HL-60/S4 treated with retinoic acid at 250 ng/mL for 4 days and 3 days (cell line): ENCODE data around the gene CST6.

Source experiments
- in situ Hi-C: fragments of 300-500 bp; cut with MboI; formaldehyde crosslinking; loops from 2 replicates; pipeline ENCODE4 v1.7.0; 2022; ENCODE audit warnings: low sequenced_read_pairs

Gene CST6

GRCh38 chr11:66042996-66043906, 31.4 kb downstream of the CST6 start:
- in situ Hi-C loops, result no loop called here

GRCh38 chr11:66044757-66045156, 32.9 kb downstream of the CST6 start:
- in situ Hi-C loops, result no loop called here

GRCh38 chr11:66045177-66045639, 33.4 kb downstream of the CST6 start:
- in situ Hi-C loops, result no loop called here

GRCh38 chr11:66046901-66047300, 35.1 kb downstream of the CST6 start:
- in situ Hi-C loops, result no loop called here

- in situ Hi-C loops, result no loop called here
Observed at GRCh38 chr11:66047541-66048365, 35.9 kb downstream of the CST6 start.

- in situ Hi-C loops, result no loop called here
Observed at GRCh38 chr11:66048547-66049323, 36.9 kb downstream of the CST6 start, which contains the start of gene GAL3ST3. GAL3ST3 (minus strand) TSS chr11:66049161; CDS start chr11:66045415, 3,746 bp downstream.

- in situ Hi-C loops, result no loop called here
Observed at GRCh38 chr11:66050581-66051231, 38.9 kb downstream of the CST6 start.

GRCh38 chr11:66051371-66051765, 39.6 kb downstream of the CST6 start:
- in situ Hi-C loops, result no loop called here

GRCh38 chr11:66051766-66052663, 40.2 kb downstream of the CST6 start, which contains the start of gene SF3B2:
SF3B2 (plus strand) TSS chr11:66052364; CDS start chr11:66052385, 21 bp downstream.
- in situ Hi-C loops, result no loop called here

- in situ Hi-C loops, result no loop called here
Observed at GRCh38 chr11:66052664-66052982, 40.8 kb downstream of the CST6 start.

GRCh38 chr11:66055021-66055420, 43.2 kb downstream of the CST6 start:
- in situ Hi-C loops, result no loop called here

- in situ Hi-C loops, result no loop called here
Observed at GRCh38 chr11:66056501-66056900, 44.7 kb downstream of the CST6 start.

- in situ Hi-C loops, result no loop called here
Observed at GRCh38 chr11:66059966-66060680, 48.3 kb downstream of the CST6 start.

GRCh38 chr11:66061268-66061667, 49.5 kb downstream of the CST6 start:
- in situ Hi-C loops, result no loop called here

- in situ Hi-C loops, result no loop called here
Observed at GRCh38 chr11:66062408-66062807, 50.6 kb downstream of the CST6 start.
